Activated CD4-positive, alpha-beta T cell treated with anti-CD3 and anti-CD28 coated beads, Interleukin-2, amount 50 U/mL, for 48 hours (primary cell): ENCODE measurements around the gene M1AP.

Source experiments
- DNase-seq, 2 experiments: peaks; one replicate each; pipeline ENCODE4 v3.0.0-alpha.2; 2020

M1AP gene

GRCh38 chr2:74542978-74543377, 105.2 kb downstream of the M1AP start:
- no peak for DNase-seq

- no peak for DNase-seq
Observed at GRCh38 chr2:74540291-74540690, 107.8 kb downstream of the M1AP start.

- DNase-seq, result no peak
Observed at GRCh38 chr2:74538881-74539339, 109.2 kb downstream of the M1AP start.

DNA sequence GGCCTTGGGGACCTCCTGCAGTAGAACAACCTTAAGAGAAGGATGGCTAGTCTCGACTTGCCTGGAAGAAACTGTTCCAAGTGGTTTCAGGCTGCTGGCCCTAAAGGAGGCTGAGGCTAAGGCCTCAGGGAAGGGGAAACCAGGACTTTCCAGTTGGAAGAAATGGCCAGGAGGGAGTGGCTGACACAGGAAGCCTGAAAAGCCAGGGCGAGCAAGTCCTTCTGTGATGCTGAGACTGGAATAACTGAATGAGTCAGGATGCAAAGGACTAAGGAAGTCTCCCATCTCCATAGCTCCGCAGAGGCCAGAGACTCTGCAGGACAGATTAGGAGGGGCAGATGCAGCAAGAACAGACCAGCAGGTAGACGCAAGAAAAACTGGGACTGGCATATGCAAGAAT, 111.0 kb downstream of the M1AP start:
- no peak for DNase-seq

GRCh38 chr2:74536166-74536950, 111.8 kb downstream of the M1AP start:
- no peak for DNase-seq

- no peak for DNase-seq
Observed at GRCh38 chr2:74535440-74535965, 112.6 kb downstream of the M1AP start.

DNA sequence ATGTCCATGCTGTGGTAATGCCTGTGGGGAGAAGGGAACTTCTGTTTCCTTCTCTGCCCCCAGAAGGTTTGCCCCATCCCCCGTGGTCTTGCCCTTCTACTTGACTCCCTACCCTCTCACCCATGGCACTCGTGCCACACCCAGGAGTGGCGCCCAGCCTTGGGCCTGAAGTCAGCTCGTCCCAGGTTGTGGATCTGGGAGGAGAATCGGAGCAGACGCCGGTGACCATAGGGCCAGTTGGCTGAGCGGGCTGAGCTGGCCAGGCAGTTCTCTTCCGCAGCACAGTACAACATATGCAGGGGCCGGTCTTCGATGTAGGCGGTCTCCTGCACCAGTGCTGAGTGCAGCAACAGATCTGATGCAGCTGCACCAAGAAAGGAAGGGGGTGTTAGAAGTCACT, 113.7 kb downstream of the M1AP start:
- no peak for DNase-seq

DNA sequence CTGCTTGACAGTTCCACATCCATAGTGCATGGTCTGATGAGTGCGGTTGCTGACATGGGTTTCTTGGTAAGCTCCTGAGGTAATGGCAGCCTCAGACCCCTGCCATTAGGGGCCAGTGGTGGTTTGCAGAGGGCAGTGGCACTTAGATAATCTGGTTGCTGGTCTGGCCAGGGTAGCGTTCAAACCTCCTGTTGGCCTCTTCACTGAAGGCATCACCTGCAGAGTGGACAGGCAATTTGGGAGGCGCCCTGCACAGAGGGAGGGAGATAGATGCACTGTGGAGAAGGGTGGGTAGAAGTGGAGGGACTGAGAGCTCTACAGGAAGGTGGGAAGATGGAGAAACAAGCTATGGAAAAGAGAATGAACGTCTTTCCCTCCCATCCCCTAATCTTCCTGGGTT, 114.7 kb downstream of the M1AP start:
- DNase-seq, result no peak

DNA sequence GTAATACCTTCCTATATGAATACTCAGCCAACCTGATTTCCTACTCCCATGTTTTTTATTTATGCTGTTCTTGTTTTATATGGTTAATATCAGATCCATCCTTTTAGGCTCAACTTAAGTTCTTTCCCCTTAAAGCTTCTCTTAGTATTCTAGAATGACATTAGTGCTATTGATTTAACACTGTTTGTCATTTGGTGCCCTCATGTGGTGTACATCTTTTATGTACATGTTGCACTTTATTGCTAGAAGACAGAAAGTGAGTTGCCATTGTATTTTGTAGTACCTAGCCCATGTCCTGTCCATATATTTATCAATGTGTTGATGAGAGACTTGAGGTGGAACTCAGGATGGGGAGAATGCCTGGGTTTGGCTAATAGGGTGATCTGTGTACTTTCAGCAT, 115.9 kb downstream of the M1AP start:
- no peak for DNase-seq

DNA sequence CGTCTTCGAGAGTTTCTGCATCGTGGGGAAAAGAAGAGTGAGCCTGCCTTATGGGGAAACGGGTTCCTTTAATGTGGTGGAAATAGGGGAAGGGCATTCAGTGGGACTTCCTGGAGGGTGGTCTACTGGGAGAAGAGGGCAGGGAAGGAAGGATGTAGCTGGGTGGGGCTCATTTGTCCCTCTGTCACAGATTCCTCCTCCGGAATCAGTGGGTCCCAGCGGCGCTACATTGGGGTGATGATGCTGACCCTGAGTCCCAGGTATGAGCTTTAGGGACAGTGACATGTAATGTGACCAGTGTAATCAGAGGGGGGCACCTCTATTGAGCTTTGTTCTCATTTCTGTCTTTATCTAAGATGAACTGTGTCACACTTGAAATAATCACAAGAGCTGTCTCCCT, 116.5 kb downstream of the M1AP start:
- no peak for DNase-seq

DNA sequence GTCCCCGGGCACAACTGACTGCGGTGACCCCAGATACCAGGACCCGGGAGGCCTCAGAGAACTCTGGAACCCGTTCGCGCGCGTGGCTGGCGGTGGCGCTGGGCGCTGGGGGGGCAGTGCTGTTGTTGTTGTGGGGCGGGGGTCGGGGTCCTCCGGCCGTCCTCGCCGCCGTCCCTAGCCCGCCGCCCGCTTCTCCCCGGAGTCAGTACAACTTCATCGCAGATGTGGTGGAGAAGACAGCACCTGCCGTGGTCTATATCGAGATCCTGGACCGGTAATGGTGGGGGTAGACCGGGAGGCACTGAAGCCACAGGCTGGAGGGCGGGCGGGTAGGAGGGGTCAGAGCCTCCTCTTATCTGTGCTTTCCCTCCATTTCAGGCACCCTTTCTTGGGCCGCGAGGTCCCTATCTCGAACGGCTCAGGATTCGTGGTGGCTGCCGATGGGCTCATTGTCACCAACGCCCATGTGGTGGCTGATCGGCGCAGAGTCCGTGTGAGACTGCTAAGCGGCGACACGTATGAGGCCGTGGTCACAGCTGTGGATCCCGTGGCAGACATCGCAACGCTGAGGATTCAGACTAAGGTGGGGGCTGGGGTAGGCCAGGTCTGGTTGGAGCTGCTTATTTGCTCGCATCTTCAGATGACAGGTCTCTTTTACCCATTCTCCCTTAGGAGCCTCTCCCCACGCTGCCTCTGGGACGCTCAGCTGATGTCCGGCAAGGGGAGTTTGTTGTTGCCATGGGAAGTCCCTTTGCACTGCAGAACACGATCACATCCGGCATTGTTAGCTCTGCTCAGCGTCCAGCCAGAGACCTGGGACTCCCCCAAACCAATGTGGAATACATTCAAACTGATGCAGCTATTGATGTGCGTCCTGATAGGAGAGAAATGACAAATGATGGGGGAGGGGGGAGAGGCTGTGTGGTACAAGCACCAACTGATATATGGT, 117.6 kb downstream of the M1AP start:
- DNase-seq, result peak; percentile 57 to 68

DNA sequence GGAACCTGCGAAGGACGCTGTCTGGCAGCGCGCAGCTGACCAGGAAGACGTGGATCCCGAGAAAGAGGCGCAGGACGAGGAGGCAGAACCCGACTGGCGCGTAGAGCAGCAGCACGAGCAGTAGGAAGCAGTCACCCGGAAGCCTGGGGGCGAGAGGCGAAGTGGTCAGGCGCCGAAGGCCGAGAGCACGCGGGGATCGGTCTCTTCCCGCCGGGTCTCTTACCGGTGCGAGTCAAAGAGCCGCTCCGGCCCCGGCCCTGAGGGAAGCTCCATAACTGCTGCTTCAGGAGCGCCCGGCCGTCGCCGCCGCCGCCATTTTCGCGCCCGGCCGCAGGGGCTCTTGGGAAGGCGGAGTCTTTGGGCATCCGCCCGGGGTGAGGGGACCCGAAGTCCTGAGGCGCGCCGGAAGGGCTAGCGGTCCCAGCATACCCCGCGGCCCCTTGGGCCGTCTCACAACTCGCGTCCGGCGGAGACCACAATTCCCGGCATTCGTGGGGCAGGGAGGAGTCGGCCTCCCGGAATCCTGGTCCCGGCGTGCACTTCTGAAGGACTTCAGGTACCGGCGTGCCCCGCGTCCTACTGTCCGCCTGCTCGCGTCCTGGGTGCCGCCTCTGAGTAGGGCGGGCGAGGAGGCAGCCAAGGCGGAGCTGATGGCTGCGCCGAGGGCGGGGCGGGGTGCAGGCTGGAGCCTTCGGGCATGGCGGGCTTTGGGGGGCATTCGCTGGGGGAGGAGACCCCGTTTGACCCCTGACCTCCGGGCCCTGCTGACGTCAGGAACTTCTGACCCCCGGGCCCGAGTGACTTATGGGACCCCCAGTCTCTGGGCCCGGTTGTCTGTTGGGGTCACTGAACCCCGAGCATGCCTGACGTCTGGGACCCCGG, 118.5 kb downstream of the M1AP start, which contains the start of the genes AUP1 and HTRA2:
TSS of gene AUP1 (minus strand) at position 350 of the 882 bp plus-strand sequence. CDS start at position 273, 77 bp downstream.
TSS of gene HTRA2 (plus strand) at position 577 of the 882 bp plus-strand sequence. CDS start at position 651, 74 bp downstream.
- peak; percentile 94 to 96 for DNase-seq

- peak in 1 of 2 experiments; percentile 24 for DNase-seq
Observed at GRCh38 chr2:74528600-74529356, 119.4 kb downstream of the M1AP start.

GRCh38 chr2:74527741-74528140, 120.4 kb downstream of the M1AP start:
- no peak for DNase-seq

- DNase-seq, result no peak
Observed at GRCh38 chr2:74526649-74527230, 121.4 kb downstream of the M1AP start.

DNA sequence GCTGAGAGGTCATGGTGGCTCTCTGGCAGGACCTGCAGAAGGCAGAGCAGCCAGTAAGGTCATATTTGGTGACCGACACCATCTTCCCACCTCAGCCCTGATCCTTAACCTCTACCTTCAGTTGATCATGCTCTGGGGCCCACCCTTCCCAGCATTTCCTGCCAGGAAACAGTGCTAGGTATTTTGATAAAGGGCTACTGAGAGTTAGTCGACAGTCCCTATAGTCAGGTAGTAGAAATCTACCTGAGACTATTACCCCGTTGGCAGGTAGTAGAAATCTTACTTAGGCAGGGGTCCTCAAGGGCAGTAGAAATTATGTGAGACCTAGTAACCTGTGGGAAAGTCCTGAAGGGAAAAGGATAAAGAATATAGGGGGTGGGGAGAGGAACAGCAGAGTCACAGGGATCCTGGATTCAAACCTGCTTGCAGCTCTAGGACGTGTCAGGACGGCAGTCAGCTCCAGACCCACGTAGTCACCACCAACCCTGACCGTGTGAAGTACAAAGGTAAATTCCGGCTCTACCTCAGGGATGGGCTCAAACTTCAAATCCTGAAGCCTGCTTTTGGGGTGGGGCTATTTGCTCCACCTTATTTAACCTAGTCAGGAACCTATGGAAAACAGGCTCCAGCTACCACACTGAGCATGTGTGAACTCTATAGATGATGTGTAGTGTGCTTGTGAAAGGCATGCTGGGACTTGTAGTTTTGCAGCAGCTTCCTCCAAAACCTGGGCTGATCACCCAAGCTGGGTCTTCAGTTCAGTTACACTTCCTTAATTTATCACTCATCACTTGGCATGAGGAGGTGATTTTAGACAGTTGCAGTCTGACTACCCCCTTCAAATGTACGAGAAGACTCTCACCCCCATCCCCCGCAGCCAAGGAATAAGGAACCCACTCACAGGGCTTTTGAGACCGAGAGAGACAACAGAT, 122.1 kb downstream of the M1AP start, which contains the start of gene DQX1:
TSS of gene DQX1 (minus strand) at position 515 of the 932 bp plus-strand sequence. CDS start at position 13, 502 bp downstream.
- DNase-seq, result no peak

GRCh38 chr2:74524955-74525716, 123.0 kb downstream of the M1AP start:
- no peak for DNase-seq

DNA sequence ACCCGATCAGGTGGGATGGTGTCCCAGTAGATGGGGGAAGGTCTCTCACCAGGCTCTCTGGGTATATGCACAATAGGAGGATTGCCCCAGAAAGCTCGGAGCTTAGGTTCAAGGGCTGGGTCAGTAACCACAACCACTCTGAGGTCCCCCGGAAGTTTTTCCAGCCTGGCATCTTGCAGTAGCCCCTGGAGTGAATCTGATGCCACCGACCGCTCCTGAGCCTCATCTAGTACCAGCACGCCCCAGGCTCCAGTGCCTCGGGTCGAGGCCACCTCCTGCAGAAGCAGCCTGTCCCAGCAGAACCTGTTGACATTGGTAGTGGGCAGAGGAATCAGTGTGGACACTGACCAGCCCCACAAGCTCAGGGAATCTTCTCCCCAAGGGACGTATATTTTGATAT, 124.1 kb downstream of the M1AP start:
- no peak for DNase-seq

DNA sequence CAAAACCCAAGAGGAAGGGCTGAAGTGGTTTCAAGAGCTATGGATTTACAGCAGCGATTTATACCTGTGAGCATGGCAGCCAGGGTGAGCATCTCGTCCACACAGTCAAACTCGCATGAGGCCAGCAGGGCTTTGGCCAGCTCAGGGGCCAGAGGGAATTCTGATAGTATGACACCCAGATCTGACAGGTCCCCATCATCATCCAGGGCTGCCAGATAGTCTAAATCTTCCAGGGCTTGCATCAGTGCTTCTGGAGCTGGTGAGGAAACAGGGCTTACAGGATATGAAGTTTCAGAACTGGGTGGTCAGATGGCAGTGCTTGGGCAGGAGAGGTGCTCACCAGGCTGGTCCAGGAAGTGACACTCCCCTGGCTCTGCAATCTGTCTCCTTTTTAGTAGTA, 125.6 kb downstream of the M1AP start:
- DNase-seq, result no peak
